Measurements from ENCODE around the gene UFD1.

UFD1 gene

GRCh38 chr22:19431649-19432132 is 47.3 kb downstream of the UFD1 start, which contains the start of gene HIRA:
TSS of gene HIRA (minus strand) at chr22:19431733. CDS start at chr22:19431476, 257 bp downstream.
- in situ Hi-C loops (cut with MboI; ENCODE audit: low sequenced_read_pairs): loop anchor here (10.0 kb wide), 1 partner anchor 57 kb away; no protein-coding TSS in a partner anchor

- in situ Hi-C loops (cut with MboI; ENCODE audit: low sequenced_read_pairs): loop anchor here (10.0 kb wide), 1 partner anchor 56 kb away; no protein-coding TSS in a partner anchor
These were observed 48.0 kb downstream of the UFD1 start for GRCh38 chr22:19430890-19431541.

GRCh38 chr22:19429950-19430889 is 48.8 kb downstream of the UFD1 start:
- in situ Hi-C loops (cut with MboI; ENCODE audit: low sequenced_read_pairs): loop anchor here (10.0 kb wide), 1 partner anchor 55 kb away; no protein-coding TSS in a partner anchor

- in situ Hi-C loops (cut with MboI; ENCODE audit: low sequenced_read_pairs): no loop called here
These were observed 54.9 kb downstream of the UFD1 start for GRCh38 chr22:19424186-19424500.

- in situ Hi-C loops (cut with MboI; ENCODE audit: low sequenced_read_pairs): no loop called here
These were observed 56.3 kb downstream of the UFD1 start for GRCh38 chr22:19422440-19423301.

GRCh38 chr22:19420321-19420720 is 58.7 kb downstream of the UFD1 start:
- in situ Hi-C loops (cut with MboI; ENCODE audit: low sequenced_read_pairs): no loop called here

GRCh38 chr22:19419464-19420178 is 59.4 kb downstream of the UFD1 start:
- in situ Hi-C loops (cut with MboI; ENCODE audit: low sequenced_read_pairs): no loop called here

- in situ Hi-C loops (cut with MboI; ENCODE audit: low sequenced_read_pairs): no loop called here
These were observed 59.9 kb downstream of the UFD1 start for GRCh38 chr22:19419086-19419463.

- in situ Hi-C loops (cut with MboI; ENCODE audit: low sequenced_read_pairs): no loop called here
These were observed 66.1 kb downstream of the UFD1 start for GRCh38 chr22:19412923-19413322.

- in situ Hi-C loops (cut with MboI; ENCODE audit: low sequenced_read_pairs): no loop called here
These were observed 66.5 kb downstream of the UFD1 start for GRCh38 chr22:19412478-19412877.

GRCh38 chr22:19411690-19412045 is 67.3 kb downstream of the UFD1 start:
- in situ Hi-C loops (cut with MboI; ENCODE audit: low sequenced_read_pairs): no loop called here

- in situ Hi-C loops (cut with MboI; ENCODE audit: low sequenced_read_pairs): no loop called here
These were observed 67.9 kb downstream of the UFD1 start for GRCh38 chr22:19410941-19411689.

GRCh38 chr22:19407649-19408606 is 71.1 kb downstream of the UFD1 start:
- in situ Hi-C loops (cut with MboI; ENCODE audit: low sequenced_read_pairs): no loop called here

GRCh38 chr22:19406846-19407245 is 72.1 kb downstream of the UFD1 start:
- in situ Hi-C loops (cut with MboI; ENCODE audit: low sequenced_read_pairs): no loop called here

- in situ Hi-C loops (cut with MboI; ENCODE audit: low sequenced_read_pairs): no loop called here
These were observed 72.6 kb downstream of the UFD1 start for GRCh38 chr22:19406281-19406811.

GRCh38 chr22:19405652-19406051 is 73.3 kb downstream of the UFD1 start:
- in situ Hi-C loops (cut with MboI; ENCODE audit: low sequenced_read_pairs): no loop called here

- in situ Hi-C loops (cut with MboI; ENCODE audit: low sequenced_read_pairs): no loop called here
These were observed 73.9 kb downstream of the UFD1 start for GRCh38 chr22:19405133-19405532.

- in situ Hi-C loops (cut with MboI; ENCODE audit: low sequenced_read_pairs): no loop called here
These were observed 74.3 kb downstream of the UFD1 start for GRCh38 chr22:19404676-19405075.

Data from HL-60/S4 treated with retinoic acid at 250 ng/mL for 4 days and 3 days (cell line).